ENCODE data around the gene UBR4. TPM values are rescaled to one million over a fixed set of nuclear protein-coding genes. Genes with fewer than 3 reads are reported as not detected.

UBR4 gene
- total RNA-seq, 1 donor, result 149 TPM

GRCh38 chr1:19157653-19158052 lies 52.4 kb downstream of the UBR4 start:
- DNase-seq (ENCODE audit: insufficient read length, low spot score, missing footprints), result no peak
- Histone ChIP-seq H3K9me3 (ENCODE audit: low read depth, low read length) (no peaks in the 10 kb centered on the region), H3K79me2 (ENCODE audit: insufficient read depth, low read length) (no peaks in the 10 kb centered on the region), H2AFZ (ENCODE audit: low read length) (no peak overlapping the region), H3K36me3 (ENCODE audit: insufficient read depth, low read length) (peaks cover 100% of the 10 kb centered on the region), H4K20me1 (ENCODE audit: insufficient read depth, low read length) (peaks cover 1% of the 10 kb centered on the region), H3K4me1 (ENCODE audit: insufficient read depth, low read length) (no peaks in the 10 kb centered on the region), H3K4me3 (ENCODE audit: insufficient read depth, low read length) (no peak overlapping the region), H3K27ac (ENCODE audit: low read depth, low read length) (no peak overlapping the region), H3K27me3 (ENCODE audit: insufficient read depth, low read length) (no peaks in the 10 kb centered on the region), H3K4me2 (ENCODE audit: insufficient read depth, low read length) (no peak overlapping the region)
- no peak for TF ChIP-seq CTCF (IDR thresholded peaks at IDR 0.05; ENCODE audit: extremely low read depth, low read depth, low read length)

DNA sequence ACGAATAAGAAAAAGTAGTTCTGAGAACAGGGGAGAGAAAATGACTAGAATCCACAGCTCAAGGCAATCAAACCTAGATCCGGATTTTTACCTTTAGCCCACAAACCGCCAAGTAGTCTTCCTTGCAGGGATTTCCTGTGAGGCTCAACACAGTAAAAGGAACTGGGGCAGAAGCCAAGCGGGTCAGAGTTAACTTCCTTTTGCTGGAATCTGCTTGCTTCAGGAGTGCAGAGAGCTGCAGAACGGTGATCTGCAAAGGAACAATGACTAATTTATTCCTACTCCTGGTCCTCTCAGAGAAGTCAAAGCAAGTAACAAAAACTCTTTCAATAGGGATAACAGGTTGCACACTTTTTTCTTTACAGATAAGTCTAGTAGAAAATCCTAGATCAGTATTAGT lies 53.4 kb downstream of the UBR4 start:
- no peak for DNase-seq (ENCODE audit: insufficient read length, low spot score, missing footprints)
- no peak for TF ChIP-seq CTCF (IDR thresholded peaks at IDR 0.05; ENCODE audit: extremely low read depth, low read depth, low read length)
- H2AFZ ChIP-seq (ENCODE audit: low read length), result no peak overlapping the region
- no peak overlapping the region for H3K27ac ChIP-seq (ENCODE audit: low read depth, low read length)
- peaks cover 100% of the 10 kb centered on the region for H3K36me3 ChIP-seq (ENCODE audit: insufficient read depth, low read length)
- H3K79me2 ChIP-seq (ENCODE audit: insufficient read depth, low read length), result no peaks in the 10 kb centered on the region
- H3K4me2 ChIP-seq (ENCODE audit: insufficient read depth, low read length), result no peak overlapping the region
- H3K4me3 ChIP-seq (ENCODE audit: insufficient read depth, low read length), result no peak overlapping the region
- no peaks in the 10 kb centered on the region for H3K4me1 ChIP-seq (ENCODE audit: insufficient read depth, low read length)
- H4K20me1 ChIP-seq (ENCODE audit: insufficient read depth, low read length), result no peaks in the 10 kb centered on the region
- H3K9me3 ChIP-seq (ENCODE audit: low read depth, low read length), result no peaks in the 10 kb centered on the region
- no peaks in the 10 kb centered on the region for H3K27me3 ChIP-seq (ENCODE audit: insufficient read depth, low read length)

GRCh38 chr1:19154876-19155275 lies 55.2 kb downstream of the UBR4 start:
- DNase-seq (ENCODE audit: insufficient read length, low spot score, missing footprints), result no peak
- Histone ChIP-seq H3K27me3 (ENCODE audit: insufficient read depth, low read length) (no peaks in the 10 kb centered on the region), H3K79me2 (ENCODE audit: insufficient read depth, low read length) (no peaks in the 10 kb centered on the region), H3K27ac (ENCODE audit: low read depth, low read length) (no peak overlapping the region), H3K36me3 (ENCODE audit: insufficient read depth, low read length) (peaks cover 100% of the 10 kb centered on the region), H3K4me3 (ENCODE audit: insufficient read depth, low read length) (no peak overlapping the region), H2AFZ (ENCODE audit: low read length) (no peak overlapping the region), H3K9me3 (ENCODE audit: low read depth, low read length) (no peaks in the 10 kb centered on the region), H3K4me1 (ENCODE audit: insufficient read depth, low read length) (no peaks in the 10 kb centered on the region), H4K20me1 (ENCODE audit: insufficient read depth, low read length) (no peaks in the 10 kb centered on the region), H3K4me2 (ENCODE audit: insufficient read depth, low read length) (no peak overlapping the region)
- no peak for TF ChIP-seq CTCF (IDR thresholded peaks at IDR 0.05; ENCODE audit: extremely low read depth, low read depth, low read length)

GRCh38 chr1:19153169-19153568 lies 56.9 kb downstream of the UBR4 start:
- H3K27me3 ChIP-seq (ENCODE audit: insufficient read depth, low read length), result no peaks in the 10 kb centered on the region
- H3K27ac ChIP-seq (ENCODE audit: low read depth, low read length), result no peak overlapping the region
- no peak overlapping the region for H2AFZ ChIP-seq (ENCODE audit: low read length)
- H3K36me3 ChIP-seq (ENCODE audit: insufficient read depth, low read length), result peaks cover 100% of the 10 kb centered on the region
- no peaks in the 10 kb centered on the region for H3K4me1 ChIP-seq (ENCODE audit: insufficient read depth, low read length)
- no peaks in the 10 kb centered on the region for H3K9me3 ChIP-seq (ENCODE audit: low read depth, low read length)
- no peaks in the 10 kb centered on the region for H4K20me1 ChIP-seq (ENCODE audit: insufficient read depth, low read length)
- H3K79me2 ChIP-seq (ENCODE audit: insufficient read depth, low read length), result no peaks in the 10 kb centered on the region
- TF ChIP-seq CTCF (IDR thresholded peaks at IDR 0.05; ENCODE audit: extremely low read depth, low read depth, low read length), result peak; percentile 14
- no peak overlapping the region for H3K4me2 ChIP-seq (ENCODE audit: insufficient read depth, low read length)
- no peak for DNase-seq (ENCODE audit: insufficient read length, low spot score, missing footprints)
- no peak overlapping the region for H3K4me3 ChIP-seq (ENCODE audit: insufficient read depth, low read length)

Measured in osteoblast (primary cell).